Activated CD4-positive, alpha-beta T cell treated with anti-CD3 and anti-CD28 coated beads for 48 hours (primary cell): ENCODE data around the gene ODC1.

Experiments
- DNase-seq: peaks from one replicate; pipeline ENCODE4 v3.0.0-alpha.2; 2020

ODC1 gene

GRCh38 chr2:10433264-10433946 lies 14.7 kb downstream of the ODC1 start:
- no peak for DNase-seq

- DNase-seq = peak; percentile 37
Measured at GRCh38 chr2:10432311-10433181, 15.6 kb downstream of the ODC1 start.

GRCh38 chr2:10431797-10432196 lies 16.3 kb downstream of the ODC1 start:
- DNase-seq = no peak

- DNase-seq = no peak
Measured at GRCh38 chr2:10430886-10431622, 17.1 kb downstream of the ODC1 start.

- DNase-seq = no peak
Measured at GRCh38 chr2:10428924-10429323, 19.2 kb downstream of the ODC1 start.

- DNase-seq = no peak
Measured at GRCh38 chr2:10428355-10428754, 19.8 kb downstream of the ODC1 start.

GRCh38 chr2:10427618-10427949 lies 20.5 kb downstream of the ODC1 start:
- no peak for DNase-seq

GRCh38 chr2:10426726-10427617 lies 21.2 kb downstream of the ODC1 start:
- no peak for DNase-seq

- no peak for DNase-seq
Measured at GRCh38 chr2:10425699-10426098, 22.4 kb downstream of the ODC1 start.

GRCh38 chr2:10424916-10425505 lies 23.1 kb downstream of the ODC1 start:
- DNase-seq = no peak

GRCh38 chr2:10424051-10424450 lies 24.1 kb downstream of the ODC1 start:
- no peak for DNase-seq

GRCh38 chr2:10423400-10423774 lies 24.7 kb downstream of the ODC1 start:
- no peak for DNase-seq

GRCh38 chr2:10422732-10423399 lies 25.3 kb downstream of the ODC1 start:
- DNase-seq = no peak

GRCh38 chr2:10422251-10422650 lies 25.9 kb downstream of the ODC1 start:
- DNase-seq = no peak

GRCh38 chr2:10419553-10420257 lies 28.4 kb downstream of the ODC1 start:
- DNase-seq = no peak

GRCh38 chr2:10417551-10418335 lies 30.4 kb downstream of the ODC1 start:
- DNase-seq = no peak

- DNase-seq = no peak
Measured at GRCh38 chr2:10415640-10416039, 32.5 kb downstream of the ODC1 start.

- DNase-seq = no peak
Measured at GRCh38 chr2:10415048-10415447, 33.1 kb downstream of the ODC1 start.

- DNase-seq = no peak
Measured at GRCh38 chr2:10414591-10414990, 33.5 kb downstream of the ODC1 start.

GRCh38 chr2:10413991-10414451 lies 34.1 kb downstream of the ODC1 start:
- peak; percentile 30 for DNase-seq
